GM12873 (cell line): ENCODE results near the gene WDFY4.

ENCODE experiments used
- CTCF ChIP-seq: IDR thresholded peaks from 2 replicates; pipeline ENCODE4 v1.5.1; 2012; ENCODE audit warnings: low read depth, mild to moderate bottlenecking, moderate library complexity, low read length, control low read depth; ENCODE audit not compliant: insufficient read depth; ENCODE audit errors: missing control alignments

Gene WDFY4

GRCh38 chr10:48982584-48982983 is 297.9 kb downstream of the WDFY4 start:
- TF ChIP-seq CTCF, result no peak

DNA sequence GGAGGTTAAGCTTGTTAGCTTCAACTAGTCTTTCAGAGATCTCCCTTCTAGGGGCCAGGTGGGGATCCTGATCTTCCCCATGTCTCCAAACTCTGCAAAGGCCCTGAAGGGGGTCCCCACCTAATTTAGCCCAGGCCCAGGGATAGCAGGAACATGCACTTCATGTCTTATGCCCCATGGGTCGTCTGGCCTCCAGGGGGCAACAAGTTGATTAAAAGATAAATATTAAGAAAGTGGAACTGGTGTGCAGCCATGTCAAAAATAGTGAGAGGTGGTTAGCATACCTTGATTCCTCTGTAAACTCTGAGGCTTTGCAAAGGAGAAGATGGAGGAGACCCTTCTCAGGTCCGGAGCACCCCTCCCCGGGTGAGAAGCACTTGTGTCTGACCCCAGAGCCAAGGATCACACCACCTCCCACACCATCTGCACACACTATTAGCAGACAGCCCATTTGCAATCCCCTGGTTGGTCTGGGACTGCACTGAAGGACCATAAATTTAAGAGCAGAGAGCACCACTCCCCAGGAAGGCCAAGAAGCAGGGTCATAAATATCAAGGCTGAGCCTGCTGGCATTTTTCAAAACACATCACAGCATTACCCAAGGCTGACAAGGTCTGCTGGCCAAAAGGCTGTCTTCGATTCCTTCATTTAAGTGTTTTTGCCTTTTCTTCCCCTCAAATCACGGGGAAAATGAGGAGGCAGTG is 299.1 kb downstream of the WDFY4 start:
- no peak for TF ChIP-seq CTCF

- no peak for TF ChIP-seq CTCF
Observed at GRCh38 chr10:48985621-48986158, 301.0 kb downstream of the WDFY4 start.

- no peak for TF ChIP-seq CTCF
Observed at GRCh38 chr10:48990226-48990625, 305.6 kb downstream of the WDFY4 start.

- no peak for TF ChIP-seq CTCF
Observed at GRCh38 chr10:48993627-48994026, 309.0 kb downstream of the WDFY4 start.

DNA sequence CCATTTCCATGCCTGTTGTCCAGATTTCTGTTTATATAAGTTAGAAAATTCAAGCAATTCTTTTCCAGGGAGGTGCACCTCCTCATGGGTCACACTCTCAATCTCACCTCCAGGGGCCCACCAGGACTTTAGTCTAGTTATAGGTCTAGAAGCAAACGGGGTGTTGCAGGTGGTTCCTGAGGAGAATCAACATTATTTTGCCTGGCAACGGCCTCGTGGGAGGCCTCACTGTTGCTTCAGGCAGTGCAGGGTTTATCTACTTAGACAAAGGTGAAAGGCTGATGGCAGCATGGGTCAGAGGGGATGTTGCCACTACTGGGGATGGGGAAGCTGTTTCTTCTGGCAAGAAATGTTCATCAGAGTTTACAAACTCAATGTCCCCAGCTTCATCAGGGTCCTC is 311.7 kb downstream of the WDFY4 start:
- no peak for TF ChIP-seq CTCF

- no peak for TF ChIP-seq CTCF
Observed at GRCh38 chr10:48999346-48999745, 314.7 kb downstream of the WDFY4 start.
